Stimulated activated naive CD4-positive, alpha-beta T cell treated with Interleukin-2 at 50 U/mL for 16 hours (primary cell): Measurements from ENCODE around the gene SLC9A9.
"Not testable (repeated sequence)": the region's sequence is repeated elsewhere in the genome, so short reads cannot be mapped to it uniquely, and the experiment has no call there.

Experiments
- DNase-seq: peaks from one replicate; lab custom pipeline; 2025; lab: John Stamatoyannopoulos, UW

The SLC9A9 gene

GRCh38 chr3:143810166-143810952 lies 37.9 kb downstream of the SLC9A9 start:
- no peak for DNase-seq

- DNase-seq = no peak
These were observed 39.1 kb downstream of the SLC9A9 start for GRCh38 chr3:143809121-143809621.

GRCh38 chr3:143808030-143808429 lies 40.2 kb downstream of the SLC9A9 start:
- no peak for DNase-seq

DNA sequence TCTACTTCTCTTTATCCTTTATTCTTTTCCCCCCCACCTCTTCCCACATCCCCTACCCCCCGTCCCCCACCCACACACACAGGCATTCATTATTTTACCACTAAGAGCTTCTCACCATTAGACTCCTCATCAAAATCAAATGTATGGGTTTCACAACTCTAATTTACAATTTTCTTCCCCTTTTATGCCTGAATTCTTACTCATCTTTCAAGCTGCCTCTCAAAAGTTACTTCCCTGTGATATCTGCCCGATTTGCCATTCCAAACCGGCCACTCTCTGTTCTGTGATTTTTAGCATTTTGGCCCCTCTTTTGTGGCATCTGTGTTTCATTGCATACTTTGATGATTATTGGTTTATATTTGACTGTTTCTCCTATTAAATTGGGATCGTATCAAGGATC lies 42.2 kb downstream of the SLC9A9 start:
- DNase-seq = no peak

- not testable (repeated sequence) for DNase-seq
These were observed 42.8 kb downstream of the SLC9A9 start for GRCh38 chr3:143805476-143805875.

DNA sequence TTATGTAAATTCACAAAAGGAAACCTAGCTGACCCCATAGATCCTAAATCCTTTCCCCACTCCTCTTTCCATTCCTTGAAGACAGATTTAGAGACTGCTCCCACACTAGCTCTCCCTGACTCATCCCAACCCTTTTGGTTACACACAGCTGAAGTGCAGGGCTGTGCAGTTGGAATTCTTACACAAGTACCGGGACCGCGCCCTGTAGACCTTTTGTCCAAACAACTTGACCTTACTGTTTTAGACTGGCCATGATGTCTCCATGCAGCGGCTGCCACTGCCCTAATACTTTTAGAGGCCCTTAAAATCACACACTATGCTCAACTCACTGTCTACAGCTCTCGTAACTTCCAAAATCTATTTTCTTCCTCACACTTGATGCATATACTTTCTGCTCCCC lies 47.2 kb downstream of the SLC9A9 start:
- DNase-seq = not testable (repeated sequence)

DNA sequence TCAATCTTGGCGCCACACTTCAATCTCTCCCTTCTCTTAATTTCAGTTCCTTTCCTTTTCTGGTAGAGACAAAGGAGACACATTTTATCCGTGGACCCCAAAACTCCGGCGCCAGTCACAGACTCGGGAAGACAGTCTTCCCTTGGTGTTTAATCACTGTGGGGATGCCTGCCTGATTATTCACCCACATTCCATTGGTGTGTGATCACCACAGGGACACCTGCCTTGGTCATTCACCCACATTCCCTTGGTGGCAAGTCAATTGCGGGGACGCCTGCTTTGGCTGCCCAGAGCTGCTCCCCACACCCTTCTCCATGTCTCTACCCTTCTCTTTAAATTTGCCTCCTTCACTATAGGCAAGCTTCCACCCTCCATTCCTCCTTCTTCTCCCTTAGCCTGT lies 50.1 kb downstream of the SLC9A9 start:
- DNase-seq = not testable (repeated sequence)

GRCh38 chr3:143795874-143796273 lies 52.4 kb downstream of the SLC9A9 start:
- DNase-seq = no peak

DNA sequence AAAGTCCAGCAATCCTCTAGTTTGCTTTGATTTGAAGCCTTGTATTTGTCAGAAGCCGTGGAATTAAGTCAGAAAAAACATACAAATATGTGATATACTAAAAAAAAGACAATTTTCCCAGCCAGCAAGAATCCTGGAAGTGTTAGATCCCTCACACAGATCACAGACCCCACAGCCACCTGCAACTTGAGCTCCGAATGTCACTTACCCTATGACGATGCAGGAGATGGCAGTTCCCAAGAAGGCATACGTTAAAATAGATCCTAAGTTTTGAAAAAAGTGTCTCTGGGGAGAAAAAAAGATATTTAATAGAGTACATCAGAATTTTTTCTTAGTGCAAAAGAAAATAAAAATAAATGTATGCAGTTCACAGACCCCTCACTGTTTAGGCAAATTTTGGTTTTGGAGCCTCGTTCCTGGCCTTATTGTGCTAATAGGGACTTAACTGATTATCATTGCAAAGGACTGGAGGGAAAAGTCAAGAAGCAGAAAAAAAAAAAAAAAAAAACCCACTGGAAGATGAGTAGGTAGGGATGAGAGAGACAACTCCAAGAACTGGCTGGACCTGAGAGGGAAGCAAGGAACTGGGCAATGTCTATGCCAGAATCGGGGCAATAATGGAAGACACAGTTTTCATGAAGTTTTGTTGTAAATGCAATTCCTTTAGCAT lies 53.3 kb downstream of the SLC9A9 start:
- DNase-seq = no peak

- no peak for DNase-seq
These were observed 54.3 kb downstream of the SLC9A9 start for GRCh38 chr3:143793971-143794370.

GRCh38 chr3:143791386-143791785 lies 56.9 kb downstream of the SLC9A9 start:
- DNase-seq = no peak

DNA sequence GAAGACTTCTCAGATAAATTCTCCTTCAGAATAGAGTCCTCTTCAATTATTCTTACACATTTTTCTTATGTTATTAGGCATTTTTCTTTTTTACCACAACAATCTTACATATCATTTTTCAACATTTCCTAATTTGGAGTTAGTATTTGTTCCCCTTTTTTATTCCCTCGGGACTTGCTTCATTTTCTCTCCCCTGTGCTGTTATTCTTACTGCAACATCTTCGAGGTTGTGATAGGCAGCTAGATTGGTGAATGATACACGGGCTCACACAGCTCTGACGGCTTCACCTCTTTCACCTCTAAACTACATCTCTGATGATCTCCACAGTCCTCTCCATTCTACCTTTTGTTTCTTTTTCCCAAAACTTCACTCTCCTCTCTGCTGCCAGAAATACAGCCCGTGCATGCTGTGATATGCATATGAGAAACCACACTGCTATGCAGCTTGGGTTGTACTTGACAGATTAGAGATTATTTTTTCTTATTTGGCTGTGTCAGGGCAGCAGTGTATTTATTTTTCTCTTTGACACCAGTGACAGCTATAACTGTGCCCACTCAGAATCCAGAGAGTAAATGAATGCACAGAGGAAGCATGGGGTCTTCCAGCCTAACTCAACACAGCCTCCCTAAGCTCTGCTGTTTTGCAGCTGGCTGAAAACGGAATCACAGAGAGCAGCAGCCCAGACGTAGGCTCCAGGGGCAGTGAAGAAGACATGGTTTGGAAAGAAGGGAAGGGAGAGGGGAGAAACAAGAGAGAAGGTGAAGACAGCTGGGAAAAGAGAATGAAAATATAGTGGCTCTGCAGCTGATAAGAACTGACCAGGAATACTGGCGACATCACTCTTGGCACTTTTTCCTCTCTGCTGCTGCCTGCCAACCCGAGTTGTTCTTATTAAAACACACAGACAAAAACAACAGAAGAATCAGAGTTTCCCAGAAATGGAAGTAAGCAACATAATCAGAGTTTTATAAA lies 61.8 kb downstream of the SLC9A9 start:
- no peak for DNase-seq

DNA sequence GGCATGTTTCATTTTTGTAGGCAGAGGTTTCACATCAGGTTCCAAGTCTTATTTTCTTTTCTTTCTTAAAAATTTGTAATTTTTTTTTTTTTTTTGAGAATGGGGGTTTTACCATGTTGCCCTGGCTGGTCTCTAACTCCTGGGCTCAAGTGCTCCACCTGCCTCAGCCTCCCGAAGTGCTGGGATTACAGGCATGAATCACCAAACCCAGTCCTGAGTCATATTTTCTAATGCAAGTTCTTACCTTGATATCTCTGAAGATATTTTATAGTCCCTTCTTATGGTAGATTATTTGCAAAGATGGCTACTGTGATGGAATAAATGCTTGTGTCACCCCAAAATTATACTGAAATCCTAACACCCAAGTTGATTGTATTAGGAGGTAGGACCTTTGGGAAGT lies 63.8 kb downstream of the SLC9A9 start:
- DNase-seq = no peak

DNA sequence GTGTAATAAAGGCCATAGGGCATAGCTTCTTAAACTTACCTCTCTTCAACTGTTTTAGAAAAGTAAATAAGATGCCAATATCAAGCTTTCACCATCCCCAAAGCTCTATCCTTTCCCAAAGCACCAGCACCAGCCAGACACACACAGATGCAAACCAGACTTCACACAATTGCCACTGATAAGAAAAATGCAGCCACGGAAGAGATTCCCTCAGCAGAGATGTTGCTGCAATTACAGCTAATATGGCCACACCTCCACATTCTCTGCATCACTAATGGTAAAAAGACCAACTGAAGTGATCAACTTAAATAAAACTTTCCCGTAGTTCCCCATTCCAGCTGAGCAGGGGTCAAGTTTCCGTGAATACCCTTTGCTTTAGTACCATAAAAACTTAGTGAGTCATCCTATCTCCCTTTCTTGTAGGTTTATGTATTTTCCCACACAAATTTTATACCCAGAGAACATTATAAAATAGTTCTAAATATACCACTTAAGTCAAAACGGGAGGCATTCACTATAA lies 64.4 kb downstream of the SLC9A9 start:
- DNase-seq = no peak

GRCh38 chr3:143775459-143775858 lies 72.8 kb downstream of the SLC9A9 start:
- no peak for DNase-seq

- no peak for DNase-seq
These were observed 76.3 kb downstream of the SLC9A9 start for GRCh38 chr3:143771939-143772338.

- no peak for DNase-seq
These were observed 77.0 kb downstream of the SLC9A9 start for GRCh38 chr3:143771258-143771657.

GRCh38 chr3:143770391-143770790 lies 77.9 kb downstream of the SLC9A9 start:
- DNase-seq = no peak

DNA sequence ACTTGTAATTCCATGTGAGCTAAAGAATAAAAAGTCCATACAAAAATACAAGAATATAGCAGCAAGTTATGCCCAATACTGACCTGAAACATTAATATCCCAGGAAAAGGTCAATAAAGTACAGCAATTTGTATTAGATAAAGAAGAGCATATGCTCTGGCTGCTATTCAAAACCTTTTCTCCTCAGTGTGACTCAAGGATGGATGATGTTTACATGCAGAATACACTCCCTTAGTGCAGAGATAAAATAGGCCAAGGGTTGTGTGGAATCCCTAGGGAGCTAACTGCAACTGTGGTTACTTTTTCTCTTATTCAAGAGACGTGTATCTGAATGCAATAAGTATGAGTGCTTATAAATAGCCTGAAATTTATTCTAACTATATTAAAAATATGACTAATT lies 78.7 kb downstream of the SLC9A9 start:
- no peak for DNase-seq

- DNase-seq = no peak
These were observed 83.4 kb downstream of the SLC9A9 start for GRCh38 chr3:143764840-143765239.

DNA sequence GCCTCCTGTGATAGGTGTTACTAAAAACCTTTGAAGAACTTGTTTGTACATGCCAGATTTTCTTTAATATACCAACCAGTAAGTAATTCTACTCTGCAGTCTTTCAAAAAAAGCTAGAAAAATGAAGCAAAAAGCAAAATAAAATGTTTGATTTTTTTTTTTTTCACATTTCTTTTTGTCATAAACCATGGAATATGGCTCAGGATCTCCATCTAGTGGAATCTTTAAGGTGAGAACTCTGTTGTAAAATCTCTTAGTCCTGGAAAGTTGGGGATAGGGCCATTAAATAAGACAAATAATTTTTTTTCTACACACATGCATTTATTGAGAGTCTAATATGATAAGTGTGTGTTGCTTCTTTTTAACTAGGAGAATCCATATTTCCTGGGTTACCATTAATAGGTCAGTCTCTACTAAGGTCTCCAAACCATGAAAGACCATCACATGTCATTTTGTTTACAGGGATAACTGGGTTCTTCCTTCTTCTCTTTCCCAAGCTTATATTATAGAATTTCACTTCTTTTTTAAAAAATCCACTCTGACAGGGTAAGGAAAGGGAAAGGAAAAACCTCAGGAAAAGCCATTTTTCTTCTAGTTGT lies 84.6 kb downstream of the SLC9A9 start:
- no peak for DNase-seq

- DNase-seq = no peak
These were observed 90.6 kb downstream of the SLC9A9 start for GRCh38 chr3:143757691-143758090.
